Astrocyte (in vitro differentiated cells and primary cell): Measurements from ENCODE around the gene MYH9. TPM values are rescaled to one million over a fixed set of nuclear protein-coding genes. Genes with fewer than 3 reads are reported as not detected.

Experiments used
- DNase-seq: peaks from one replicate; pipeline ENCODE4 v3.0.0-alpha.2; 2010; ENCODE audit warnings: low read depth
- FAIRE-seq: peaks from 2 replicates; lab custom pipeline; 2011; peaks lifted over from hg19 to GRCh38; lab: Jason Lieb, UNC
- H2AFZ ChIP-seq: 2 replicates; pipeline ENCODE4 v1.6.0; 2012; ENCODE audit warnings: low read depth, low read length, inconsistent platforms
- H3K27ac ChIP-seq: 2 replicates; pipeline ENCODE4 v1.5.1; 2011; ENCODE audit warnings: low read depth, low read length, inconsistent platforms
- H3K27me3 ChIP-seq: 2 replicates; pipeline ENCODE4 v1.6.0; 2011; ENCODE audit warnings: low read length, inconsistent platforms; ENCODE audit not compliant: insufficient read depth
- H3K36me3 ChIP-seq: 2 replicates; pipeline ENCODE4 v1.5.1; 2011; ENCODE audit warnings: low read length, inconsistent platforms; ENCODE audit not compliant: insufficient read depth
- H3K4me1 ChIP-seq: 2 replicates; pipeline ENCODE4 v1.5.1; 2011; ENCODE audit warnings: low read length, inconsistent platforms; ENCODE audit not compliant: insufficient read depth
- H3K4me2 ChIP-seq: 2 replicates; pipeline ENCODE4 v1.6.0; 2012; ENCODE audit warnings: low read length, inconsistent platforms
- H3K4me3 ChIP-seq: 2 replicates; pipeline ENCODE4 v1.5.1; 2011; ENCODE audit warnings: low read depth, mild to moderate bottlenecking, low read length, inconsistent platforms; ENCODE audit not compliant: insufficient read depth
- H3K79me2 ChIP-seq: 2 replicates; pipeline ENCODE4 v1.6.0; 2012; ENCODE audit warnings: mild to moderate bottlenecking, low read length, inconsistent platforms; ENCODE audit not compliant: insufficient read depth
- H3K9ac ChIP-seq: 2 replicates; pipeline ENCODE4 v1.6.0; 2012; ENCODE audit warnings: mild to moderate bottlenecking, low read length, inconsistent platforms
- H3K9me3 ChIP-seq: 2 replicates; pipeline ENCODE4 v1.5.1; 2012; ENCODE audit warnings: low read depth, mild to moderate bottlenecking, low read length, inconsistent platforms; ENCODE audit not compliant: insufficient read depth
- H4K20me1 ChIP-seq: 2 replicates; pipeline ENCODE4 v1.6.0; 2012; ENCODE audit warnings: low read length, inconsistent platforms; ENCODE audit not compliant: insufficient read depth
- H3K27ac Mint-ChIP-seq: one replicate; pipeline ENCODE4 v1.8.0; 2021; ENCODE audit warnings: mild to moderate bottlenecking, mixed read lengths; ENCODE audit not compliant: unreplicated experiment
- H3K27me3 Mint-ChIP-seq: one replicate; pipeline ENCODE4 v1.8.0; 2021; ENCODE audit warnings: low read depth, mixed read lengths; ENCODE audit not compliant: unreplicated experiment
- H3K36me3 Mint-ChIP-seq: one replicate; pipeline ENCODE4 v1.8.0; 2021; ENCODE audit warnings: low read depth, mixed read lengths; ENCODE audit not compliant: unreplicated experiment
- H3K4me1 Mint-ChIP-seq: one replicate; pipeline ENCODE4 v1.8.0; 2021; ENCODE audit warnings: low read depth, mixed read lengths; ENCODE audit not compliant: unreplicated experiment
- H3K4me3 Mint-ChIP-seq: one replicate; pipeline ENCODE4 v1.8.0; 2021; ENCODE audit warnings: mild to moderate bottlenecking, moderate library complexity, mixed read lengths; ENCODE audit not compliant: unreplicated experiment
- H3K9me3 Mint-ChIP-seq: one replicate; pipeline ENCODE4 v1.8.0; 2021; ENCODE audit warnings: mild to moderate bottlenecking, mixed read lengths; ENCODE audit not compliant: unreplicated experiment
- EZH2 ChIP-seq: IDR thresholded peaks from 2 replicates; pipeline ENCODE4 v1.6.1; 2012; ENCODE audit warnings: mild to moderate bottlenecking, low read length, inconsistent platforms; ENCODE audit not compliant: insufficient read depth
- total RNA-seq: library from RNA; stranded (reverse); gene quantifications from 2 replicates; pipeline ENCODE4 v1.2.1, GENCODE V29; 2021
- TF ChIP-seq, protein P1 (sequence below): IDR thresholded peaks from 2 replicates; pipeline ENCODE4 v1.5.1; 2011; ENCODE audit warnings: low read depth, mild to moderate bottlenecking, inconsistent platforms, low read length, moderate library complexity; ENCODE audit not compliant: insufficient read depth

MYH9 gene
- total RNA-seq, 1 donor from 2014 or later, result 2,278 TPM

GRCh38 chr22:36327922-36328551 lies 59.7 kb downstream of the MYH9 start:
- Histone ChIP-seq H3K4me2 (peak overlapping the region; percentile 75), H3K9me3 (no peaks in the 10 kb centered on the region), H2AFZ (no peak overlapping the region), H3K36me3 (peaks cover 62% of the 10 kb centered on the region), H3K4me1 (peaks cover 100% of the 10 kb centered on the region), H3K79me2 (peaks cover 99% of the 10 kb centered on the region), H4K20me1 (peaks cover 59% of the 10 kb centered on the region), H3K9ac (peak overlapping the region; percentile 92), H3K27ac (peak overlapping the region; percentile 99), H3K27me3 (no peaks in the 10 kb centered on the region), H3K4me3 (no peak overlapping the region)
- DNase-seq, result peak; percentile 67
- Mint-ChIP-seq H3K9me3 (no peaks in the 10 kb centered on the region), H3K27ac (peak overlapping the region; percentile 98), H3K4me1 (peaks cover 89% of the 10 kb centered on the region), H3K4me3 (peak overlapping the region; percentile 73), H3K27me3 (no peaks in the 10 kb centered on the region), H3K36me3 (peaks cover 42% of the 10 kb centered on the region)
- no peak for FAIRE-seq
- no peak for TF ChIP-seq EZH2
- TF ChIP-seq, protein P1, sequence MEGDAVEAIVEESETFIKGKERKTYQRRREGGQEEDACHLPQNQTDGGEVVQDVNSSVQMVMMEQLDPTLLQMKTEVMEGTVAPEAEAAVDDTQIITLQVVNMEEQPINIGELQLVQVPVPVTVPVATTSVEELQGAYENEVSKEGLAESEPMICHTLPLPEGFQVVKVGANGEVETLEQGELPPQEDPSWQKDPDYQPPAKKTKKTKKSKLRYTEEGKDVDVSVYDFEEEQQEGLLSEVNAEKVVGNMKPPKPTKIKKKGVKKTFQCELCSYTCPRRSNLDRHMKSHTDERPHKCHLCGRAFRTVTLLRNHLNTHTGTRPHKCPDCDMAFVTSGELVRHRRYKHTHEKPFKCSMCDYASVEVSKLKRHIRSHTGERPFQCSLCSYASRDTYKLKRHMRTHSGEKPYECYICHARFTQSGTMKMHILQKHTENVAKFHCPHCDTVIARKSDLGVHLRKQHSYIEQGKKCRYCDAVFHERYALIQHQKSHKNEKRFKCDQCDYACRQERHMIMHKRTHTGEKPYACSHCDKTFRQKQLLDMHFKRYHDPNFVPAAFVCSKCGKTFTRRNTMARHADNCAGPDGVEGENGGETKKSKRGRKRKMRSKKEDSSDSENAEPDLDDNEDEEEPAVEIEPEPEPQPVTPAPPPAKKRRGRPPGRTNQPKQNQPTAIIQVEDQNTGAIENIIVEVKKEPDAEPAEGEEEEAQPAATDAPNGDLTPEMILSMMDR, result no peak

GRCh38 chr22:36326178-36327161 lies 61.3 kb downstream of the MYH9 start:
- Histone ChIP-seq H2AFZ (no peak overlapping the region), H3K9ac (peak overlapping the region; percentile 92), H4K20me1 (peaks cover 66% of the 10 kb centered on the region), H3K27ac (peak overlapping the region; percentile 99), H3K4me3 (no peak overlapping the region), H3K36me3 (peaks cover 71% of the 10 kb centered on the region), H3K4me2 (peak overlapping the region; percentile 61), H3K9me3 (no peaks in the 10 kb centered on the region), H3K27me3 (no peaks in the 10 kb centered on the region), H3K79me2 (peaks cover 99% of the 10 kb centered on the region), H3K4me1 (peaks cover 84% of the 10 kb centered on the region)
- Mint-ChIP-seq H3K36me3 (peaks cover 38% of the 10 kb centered on the region), H3K9me3 (no peaks in the 10 kb centered on the region), H3K4me1 (peaks cover 81% of the 10 kb centered on the region), H3K27me3 (no peaks in the 10 kb centered on the region), H3K4me3 (peak overlapping the region; percentile 66), H3K27ac (peak overlapping the region; percentile 98)
- TF ChIP-seq, protein P1, result no peak
- DNase-seq (no peak), FAIRE-seq (no peak)
